GM19397 (cell line): ENCODE measurements around the gene APOBEC3H.

Experiments
- ATAC-seq: cut with Tn5 transposase; IDR thresholded peaks from one replicate; pipeline ENCODE4 v1.9.1; 2021; ENCODE audit warnings: mild to moderate bottlenecking, moderate library complexity; ENCODE audit not compliant: unreplicated experiment

The APOBEC3H gene

DNA sequence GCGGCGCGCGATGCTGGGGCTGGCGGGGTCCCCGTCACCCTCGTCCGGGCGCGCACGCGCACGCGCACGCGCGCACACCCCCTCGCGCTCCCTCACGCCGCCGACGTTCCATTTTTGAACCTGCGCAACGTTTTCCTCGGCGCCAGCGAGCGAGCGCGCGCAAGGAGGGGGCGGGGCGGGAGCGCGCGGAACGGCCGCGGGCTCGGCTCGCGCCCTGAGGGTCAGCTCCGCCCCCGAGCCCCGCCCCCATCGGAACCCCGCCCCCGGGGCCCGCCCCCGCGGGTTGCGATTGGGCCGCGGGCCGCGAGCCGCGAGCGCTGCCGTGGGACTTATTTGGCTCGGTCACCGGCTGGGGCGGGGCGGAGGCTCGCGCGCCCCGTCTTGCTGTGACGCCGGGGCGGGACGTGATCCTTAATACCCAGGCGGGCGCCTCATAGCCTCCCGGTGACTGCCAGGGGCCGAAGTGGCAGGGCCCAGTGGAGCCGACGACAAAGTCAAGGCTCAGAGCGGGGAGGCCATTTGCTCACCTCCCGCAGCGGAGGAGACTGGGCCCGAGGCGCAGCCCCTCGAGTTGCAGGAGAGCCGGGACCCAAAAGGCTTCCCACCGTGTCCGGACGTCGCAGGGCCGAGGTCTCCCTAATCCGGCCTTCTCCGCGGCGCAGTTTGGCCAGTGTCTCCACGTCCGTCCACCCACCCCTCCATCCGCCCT lies 55.6 kb downstream of the APOBEC3H start, which contains the start of gene CBX7:
Gene CBX7 (minus strand): TSS at position 170 of the 709 bp plus-strand sequence. CDS start 236 bp downstream, outside the sequence.
- ATAC-seq: peak; percentile 82

DNA sequence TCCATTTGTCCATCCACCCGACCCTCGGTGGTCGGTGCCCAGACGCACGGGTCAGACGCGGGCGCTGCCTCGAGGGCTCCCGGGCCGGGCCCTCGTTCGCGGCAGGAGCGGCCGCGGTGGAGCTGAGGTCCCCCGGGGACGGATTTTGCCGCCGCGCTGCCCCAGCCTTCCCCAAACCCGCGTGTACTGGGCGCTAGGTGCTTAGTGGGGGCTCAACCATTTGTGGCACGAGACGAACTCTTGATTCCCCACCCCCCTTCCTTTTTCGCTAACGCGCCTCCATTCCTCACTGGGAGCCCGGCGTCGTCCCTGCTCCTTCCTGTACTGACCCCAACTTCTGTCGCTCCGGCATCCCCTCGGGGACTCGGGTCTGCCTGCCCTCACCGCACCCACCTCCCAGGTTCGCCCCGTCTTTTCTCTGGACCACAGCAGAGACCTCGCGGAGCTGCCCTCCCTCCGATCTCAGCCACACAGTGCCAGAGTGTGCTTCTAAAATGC lies 56.2 kb downstream of the APOBEC3H start:
- ATAC-seq: no peak
